ENCODE measurements around the gene NANOS1. TPM values are rescaled to one million over a fixed set of nuclear protein-coding genes. Genes with fewer than 3 reads are reported as not detected.

Gene NANOS1
- total RNA-seq, 6 experiments from 2014 or later = 0.05 to 0.33 (median 0.12) TPM

DNA sequence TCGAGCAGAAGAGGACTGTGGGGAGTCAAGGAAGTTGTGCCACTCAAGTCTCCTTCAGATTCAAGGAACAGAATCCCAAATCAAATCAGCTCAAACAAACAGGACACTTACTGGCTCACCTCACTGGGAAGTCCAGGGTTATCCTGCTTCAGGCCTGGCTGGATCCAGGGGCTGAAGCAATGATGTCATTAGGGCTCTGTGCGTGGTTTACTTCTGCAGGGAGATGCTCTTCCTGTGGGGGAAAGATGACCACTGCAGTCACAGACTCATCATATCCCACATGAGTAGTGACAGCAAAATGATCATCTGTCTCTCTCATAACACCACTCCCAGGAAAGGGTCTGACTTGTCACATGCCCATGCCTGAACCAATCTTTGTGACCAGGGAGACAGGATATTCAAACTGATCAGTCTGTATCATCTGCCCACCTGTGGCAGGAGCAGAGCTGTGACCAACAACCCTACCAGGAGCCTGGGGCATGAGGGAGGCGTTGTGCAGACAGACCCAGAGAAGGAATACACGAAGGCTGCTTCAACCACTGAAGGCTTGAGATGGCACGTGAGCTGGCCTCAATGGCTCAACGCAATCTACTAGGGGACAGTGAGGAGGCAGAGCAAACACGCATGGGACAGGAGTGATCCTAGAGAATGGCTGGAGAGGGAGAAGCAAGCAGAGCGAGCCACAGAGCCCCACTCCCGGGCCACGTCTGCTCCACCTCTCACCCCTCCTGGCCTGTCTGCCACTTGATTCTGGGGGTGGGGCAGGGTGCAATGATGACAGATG is 27.6 kb upstream of the NANOS1 start:
- no peak overlapping the region for H3K4me3 Mint-ChIP-seq
- DNase-seq = no peak
- peaks cover 49% of the 10 kb centered on the region for H3K27me3 Mint-ChIP-seq (ENCODE audit: insufficient read depth)
- TF ChIP-seq, protein P1, sequence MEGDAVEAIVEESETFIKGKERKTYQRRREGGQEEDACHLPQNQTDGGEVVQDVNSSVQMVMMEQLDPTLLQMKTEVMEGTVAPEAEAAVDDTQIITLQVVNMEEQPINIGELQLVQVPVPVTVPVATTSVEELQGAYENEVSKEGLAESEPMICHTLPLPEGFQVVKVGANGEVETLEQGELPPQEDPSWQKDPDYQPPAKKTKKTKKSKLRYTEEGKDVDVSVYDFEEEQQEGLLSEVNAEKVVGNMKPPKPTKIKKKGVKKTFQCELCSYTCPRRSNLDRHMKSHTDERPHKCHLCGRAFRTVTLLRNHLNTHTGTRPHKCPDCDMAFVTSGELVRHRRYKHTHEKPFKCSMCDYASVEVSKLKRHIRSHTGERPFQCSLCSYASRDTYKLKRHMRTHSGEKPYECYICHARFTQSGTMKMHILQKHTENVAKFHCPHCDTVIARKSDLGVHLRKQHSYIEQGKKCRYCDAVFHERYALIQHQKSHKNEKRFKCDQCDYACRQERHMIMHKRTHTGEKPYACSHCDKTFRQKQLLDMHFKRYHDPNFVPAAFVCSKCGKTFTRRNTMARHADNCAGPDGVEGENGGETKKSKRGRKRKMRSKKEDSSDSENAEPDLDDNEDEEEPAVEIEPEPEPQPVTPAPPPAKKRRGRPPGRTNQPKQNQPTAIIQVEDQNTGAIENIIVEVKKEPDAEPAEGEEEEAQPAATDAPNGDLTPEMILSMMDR (IDR thresholded peaks at IDR 0.05) = no peak
- peaks cover 7% of the 10 kb centered on the region; the same call in 1 of the 2 replicates for H3K9me3 Mint-ChIP-seq
- H3K36me3 Mint-ChIP-seq (ENCODE audit: low read depth) = no peaks in the 10 kb centered on the region
- peaks cover 19% of the 10 kb centered on the region for H3K4me1 Mint-ChIP-seq (ENCODE audit: low read depth)
- H3K27ac Mint-ChIP-seq = no peak overlapping the region

DNA sequence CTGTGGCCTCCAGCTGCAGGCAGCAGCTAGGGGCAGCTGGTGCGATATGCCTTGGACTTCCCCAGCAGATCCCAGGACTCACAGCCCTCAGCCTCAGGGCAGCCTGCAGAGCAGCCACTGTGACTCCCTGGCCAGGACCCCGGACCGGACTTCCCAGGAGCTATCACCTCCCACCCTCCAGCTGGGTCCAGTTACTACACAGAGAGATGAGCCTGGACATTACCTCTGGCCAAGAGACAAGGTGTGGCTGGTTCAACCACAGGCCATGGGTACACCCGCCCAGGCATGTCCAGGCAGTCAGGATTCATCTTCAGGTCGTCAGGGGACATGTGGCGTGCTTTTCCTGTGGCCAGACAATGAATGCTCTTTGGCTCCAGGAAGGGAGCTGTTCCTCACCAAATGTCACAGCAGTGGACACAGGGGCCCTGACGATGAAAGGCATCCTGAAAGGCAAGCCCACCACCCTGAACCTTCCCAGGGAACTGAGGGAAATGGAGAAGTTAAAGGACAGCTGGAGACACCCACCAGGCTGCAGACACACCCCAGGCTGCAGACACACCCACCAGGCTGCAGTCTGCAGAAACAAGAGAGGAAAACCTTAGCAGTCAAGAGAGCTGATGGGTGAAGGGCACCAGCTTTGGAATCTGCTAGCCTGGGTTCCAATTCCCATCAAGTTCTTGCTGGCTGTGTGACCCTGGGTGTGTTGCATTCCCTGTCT is 25.8 kb upstream of the NANOS1 start:
- Mint-ChIP-seq H3K27me3 (ENCODE audit: insufficient read depth) (peaks cover 35% of the 10 kb centered on the region), H3K9me3 (no peaks in the 10 kb centered on the region), H3K27ac (no peak overlapping the region), H3K4me1 (ENCODE audit: low read depth) (peaks cover 24% of the 10 kb centered on the region), H3K36me3 (ENCODE audit: low read depth) (no peaks in the 10 kb centered on the region), H3K4me3 (no peak overlapping the region)
- TF ChIP-seq, protein P1 (IDR thresholded peaks at IDR 0.05) = no peak
- DNase-seq = no peak

DNA sequence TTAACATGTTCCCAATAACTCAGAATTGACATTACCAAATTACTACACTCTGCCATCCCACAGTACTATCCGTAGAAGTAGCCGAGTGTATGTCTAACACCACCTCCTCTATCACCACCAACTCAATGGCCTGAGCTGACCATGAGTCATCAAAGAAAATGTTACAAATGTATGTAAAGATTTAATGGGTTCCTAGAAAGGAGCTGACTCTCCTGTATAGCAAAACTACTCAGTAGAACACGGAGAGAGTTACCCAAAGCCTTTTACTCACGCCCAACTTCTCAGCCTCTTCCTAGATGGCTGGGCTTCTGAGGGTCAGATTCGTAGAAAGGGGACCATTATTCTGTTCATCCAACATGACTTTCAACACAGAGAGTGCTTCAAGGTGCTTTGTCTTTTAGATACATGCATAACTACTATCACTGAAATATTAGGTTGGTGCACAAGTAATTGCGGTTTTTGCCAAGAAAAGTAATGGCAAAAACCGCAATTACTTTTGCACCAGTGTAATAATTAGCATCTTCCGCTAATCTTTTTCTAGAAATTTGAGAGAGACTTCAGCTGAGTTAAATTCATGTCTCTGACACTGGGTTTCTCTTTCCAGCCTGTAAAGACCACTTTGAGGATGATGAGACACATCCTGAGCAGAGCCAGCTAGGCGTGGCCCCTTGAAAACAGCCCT is 24.0 kb upstream of the NANOS1 start:
- Mint-ChIP-seq H3K27me3 (ENCODE audit: insufficient read depth) (peaks cover 37% of the 10 kb centered on the region), H3K4me1 (ENCODE audit: low read depth) (peaks cover 24% of the 10 kb centered on the region), H3K9me3 (no peaks in the 10 kb centered on the region), H3K36me3 (ENCODE audit: low read depth) (no peaks in the 10 kb centered on the region), H3K4me3 (no peak overlapping the region), H3K27ac (no peak overlapping the region)
- peak; percentile 31 for DNase-seq
- TF ChIP-seq, protein P1 (IDR thresholded peaks at IDR 0.05) = no peak

DNA sequence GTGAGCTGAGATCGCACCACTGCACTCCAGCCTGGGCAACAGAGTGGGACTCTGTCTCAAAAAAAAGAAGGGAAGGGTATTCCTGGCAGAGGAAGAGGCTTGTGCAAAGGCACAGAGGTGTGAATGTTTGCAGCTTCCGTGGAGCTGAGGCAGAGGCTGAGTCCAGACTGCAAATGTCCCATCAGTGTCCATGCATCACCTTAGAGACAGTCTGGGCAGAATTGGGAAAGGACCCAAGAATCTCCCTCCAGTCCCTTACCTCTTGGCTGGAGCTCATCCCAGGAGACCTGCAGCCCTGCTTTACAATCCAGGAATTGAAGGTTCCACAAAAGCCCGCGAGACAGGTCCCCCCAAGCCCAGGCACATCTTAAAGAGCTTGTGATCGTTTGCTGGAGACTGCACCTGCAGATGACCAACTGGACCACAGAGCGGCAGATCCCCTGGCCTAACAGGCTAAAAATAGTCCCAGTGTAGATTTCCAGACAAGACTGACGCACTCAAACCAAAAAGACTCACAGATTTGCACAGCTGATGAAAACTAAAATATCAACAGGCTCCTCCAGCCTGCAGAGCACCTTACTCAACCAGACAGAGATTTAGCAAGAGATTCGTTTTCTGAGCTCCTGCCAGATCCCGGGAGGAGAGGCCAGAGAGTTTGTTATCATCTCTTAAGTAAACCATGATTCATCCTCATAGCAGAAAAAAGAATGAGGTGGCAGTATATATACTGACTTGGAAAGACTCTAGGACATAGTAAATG is 22.9 kb upstream of the NANOS1 start:
- H3K27ac Mint-ChIP-seq = peak overlapping the region; percentile 52
- DNase-seq = peak; percentile 97
- no peaks in the 10 kb centered on the region for H3K9me3 Mint-ChIP-seq
- TF ChIP-seq, protein P1 (IDR thresholded peaks at IDR 0.05) = no peak
- H3K4me1 Mint-ChIP-seq (ENCODE audit: low read depth) = peaks cover 24% of the 10 kb centered on the region
- H3K27me3 Mint-ChIP-seq (ENCODE audit: insufficient read depth) = peaks cover 33% of the 10 kb centered on the region
- H3K4me3 Mint-ChIP-seq = no peak overlapping the region
- no peaks in the 10 kb centered on the region for H3K36me3 Mint-ChIP-seq (ENCODE audit: low read depth)

DNA sequence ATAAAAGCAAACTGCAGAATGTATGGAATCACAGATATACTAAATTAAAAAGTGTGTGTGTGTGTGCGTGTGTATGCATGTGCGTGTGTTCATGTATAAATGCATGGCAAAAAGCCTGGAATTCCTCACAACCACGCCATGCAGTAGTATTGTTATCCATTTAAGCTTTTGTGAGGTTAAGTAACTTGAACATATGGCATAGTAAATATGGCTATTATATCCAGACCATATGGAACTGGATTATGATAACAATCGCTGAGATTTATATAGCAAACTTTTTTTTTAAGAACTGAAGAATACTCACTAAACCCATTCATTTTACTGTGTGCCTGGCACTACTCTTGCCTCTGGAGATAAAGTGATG is 22.3 kb upstream of the NANOS1 start:
- Mint-ChIP-seq H3K4me3 (no peak overlapping the region), H3K4me1 (ENCODE audit: low read depth) (peaks cover 24% of the 10 kb centered on the region), H3K9me3 (no peaks in the 10 kb centered on the region), H3K27me3 (ENCODE audit: insufficient read depth) (peaks cover 28% of the 10 kb centered on the region), H3K27ac (peak overlapping the region; percentile 52), H3K36me3 (ENCODE audit: low read depth) (no peaks in the 10 kb centered on the region)
- no peak for DNase-seq
- TF ChIP-seq, protein P1 (IDR thresholded peaks at IDR 0.05) = no peak
